Panc1 (cell line): ENCODE results near the gene FAM20A. TPM values are rescaled to one million over a fixed set of nuclear protein-coding genes. Genes with fewer than 3 reads are reported as not detected.

Source experiments
- ATAC-seq: fragments of 200-7000 bp; cut with Tn5 transposase; 2 replicates; pipeline ENCODE4 v1.9.1; 2020; ENCODE audit warnings: mild to moderate bottlenecking, moderate library complexity
- BruUV-seq: library from RNA; stranded (reverse); fragments of 400-500 nt; replicated peaks from 2 replicates; lab custom pipeline; 2021; lab: Mats Ljungman, UMichigan
- CTCF ChIA-PET: fragments of 300-600 bp; sonication (Branson Sonifier 250); formaldehyde crosslinking; loops from one replicate; lab custom pipeline; 2022; ENCODE audit warnings: antibody characterized with exemption; lab: Charles Lee
- POLR2A ChIA-PET: fragments of 300-600 bp; sonication (Branson Sonifier 250); formaldehyde crosslinking; loops from one replicate; lab custom pipeline; 2022; ENCODE audit warnings: antibody characterized with exemption; lab: Charles Lee
- DNase-seq: peaks from one replicate; pipeline ENCODE4 v3.0.0-alpha.2; 2010; ENCODE audit warnings: low read depth, low spot score
- H3K27ac ChIP-seq: 2 replicates; pipeline ENCODE4 v1.5.1; 2011; ENCODE audit warnings: mild to moderate bottlenecking, low read length, inconsistent platforms
- H3K27me3 ChIP-seq: fragments of 200-500 bp; sonication (Bioruptor generic); 2 replicates; pipeline ENCODE4 v1.6.0; 2014; ENCODE audit warnings: low read length, inconsistent platforms; ENCODE audit not compliant: control insufficient read depth, insufficient read depth
- H3K36me3 ChIP-seq: fragments of 200-500 bp; sonication (Bioruptor generic); 2 replicates; pipeline ENCODE4 v1.5.1; 2014; ENCODE audit warnings: inconsistent platforms, mild to moderate bottlenecking, low read length, moderate library complexity; ENCODE audit not compliant: control insufficient read depth, insufficient read depth
- H3K4me1 ChIP-seq: 2 replicates; pipeline ENCODE4 v1.5.1; 2011; ENCODE audit warnings: inconsistent platforms, mild to moderate bottlenecking, low read length, moderate library complexity; ENCODE audit not compliant: control insufficient read depth, insufficient read depth
- H3K4me3 ChIP-seq, 2 experiments: 2 replicates each; pipeline ENCODE4 v1.5.1; 2011 to 2012; ENCODE audit warnings: low read depth in 2 of 2, low read length in 2 of 2, mild to moderate bottlenecking in 2 of 2, inconsistent platforms in 1 of 2, moderate library complexity in 1 of 2
- H3K9me3 ChIP-seq: fragments of 200-500 bp; sonication (Bioruptor generic); 2 replicates; pipeline ENCODE4 v1.5.1; 2014; ENCODE audit warnings: low read depth, mild to moderate bottlenecking, inconsistent platforms, low read length, moderate library complexity; ENCODE audit not compliant: control insufficient read depth, insufficient read depth
- POLR2AphosphoS5 ChIP-seq: IDR thresholded peaks from 2 replicates; pipeline ENCODE4 v1.6.1; 2012; ENCODE audit warnings: mild to moderate bottlenecking, low read depth, low read length, moderate library complexity
- SIN3A ChIP-seq: IDR thresholded peaks from 2 replicates; pipeline ENCODE4 v1.6.1; 2012; ENCODE audit warnings: low read depth, mild to moderate bottlenecking, low read length, moderate library complexity, borderline replicate concordance; ENCODE audit not compliant: insufficient read depth
- TCF7L2 ChIP-seq: IDR thresholded peaks from 2 replicates; pipeline ENCODE4 v1.6.1; 2011; ENCODE audit warnings: mild to moderate bottlenecking, low read depth, low read length, inconsistent platforms
- in situ Hi-C: cut with HindIII; loops from 2 replicates; pipeline ENCODE4 v1.10.0; 2016; ENCODE audit warnings: low sequenced_read_pairs, low pct_unique_long_range_greater_than_20kb
- intact Hi-C: fragments of 100-400 bp; cut with micrococcal nuclease; formaldehyde crosslinking; loops from one replicate; pipeline ENCODE4 v1.10.0; 2022; ENCODE audit not compliant: unreplicated experiment
- total RNA-seq: library from RNA; stranded (reverse); gene quantifications from one replicate; pipeline ENCODE4 v1.2.1, GENCODE V29; 2021; ENCODE audit not compliant: unreplicated experiment
- TF ChIP-seq, protein P1 (sequence below), 2 experiments: IDR thresholded peaks; 2 replicates each; pipeline ENCODE4 v1.6.1; 2011 to 2012; ENCODE audit warnings: low read depth in 2 of 2, control low read depth in 1 of 2, low read length in 1 of 2, mild to moderate bottlenecking in 1 of 2, moderate library complexity in 1 of 2; ENCODE audit not compliant: insufficient read depth in 1 of 2
- TF ChIP-seq, protein P2 (sequence below): fragments of 450-650 bp; IDR thresholded peaks from 2 replicates; pipeline ENCODE4 v1.5.1; 2017; ENCODE audit warnings: mild to moderate bottlenecking

FAM20A gene
- total RNA-seq, 1 experiment from 2014 or later, result 0.44 TPM

DNA sequence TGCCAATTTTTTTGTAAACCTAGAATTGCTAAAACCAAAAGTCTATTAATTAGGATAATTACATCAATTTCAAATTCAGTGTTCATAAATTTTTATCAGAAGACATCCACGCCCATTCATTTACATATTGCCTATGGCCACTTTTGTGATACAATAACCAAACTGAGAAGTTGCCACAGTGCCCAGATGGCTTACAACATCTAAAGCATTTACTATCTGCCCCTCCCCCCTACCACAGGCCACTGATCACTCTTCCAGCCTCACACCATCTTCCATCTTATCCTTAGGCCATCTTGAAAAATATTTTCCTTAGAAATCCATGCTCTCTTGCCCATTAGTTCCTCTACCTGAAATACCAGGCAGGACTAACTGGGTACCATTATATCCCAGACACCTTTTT is 95.2 kb downstream of the FAM20A start:
- in situ Hi-C loops, result no loop called here

DNA sequence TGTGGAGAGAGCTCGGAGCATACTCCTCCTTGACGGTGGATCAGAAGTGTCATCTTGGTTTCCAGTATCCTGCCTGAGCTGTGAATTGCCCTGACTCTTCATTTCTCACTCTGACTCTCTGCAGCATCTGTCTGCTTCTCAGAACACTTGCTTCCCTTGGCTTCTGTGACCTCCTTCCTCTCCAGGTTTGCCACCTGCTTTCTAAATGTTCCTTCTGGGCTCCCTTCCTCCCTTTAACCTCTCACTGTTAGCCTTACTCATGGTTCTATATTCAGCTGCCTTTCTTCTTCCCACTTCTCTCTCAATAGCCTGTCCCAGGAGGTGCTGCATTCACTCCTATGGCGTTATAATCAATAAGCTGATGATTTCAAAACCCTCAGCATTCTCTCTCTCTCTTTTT is 100.1 kb downstream of the FAM20A start:
- Histone ChIP-seq H3K4me1 (no peaks in the 10 kb centered on the region), H3K27ac (no peak overlapping the region), H3K9me3 (no peaks in the 10 kb centered on the region), H3K27me3 (no peaks in the 10 kb centered on the region), H3K36me3 (no peaks in the 10 kb centered on the region), H3K4me3 (no peak overlapping the region)
- intact Hi-C loops, result no loop called here
- in situ Hi-C loops, result no loop called here
- TF ChIP-seq, protein P1, sequence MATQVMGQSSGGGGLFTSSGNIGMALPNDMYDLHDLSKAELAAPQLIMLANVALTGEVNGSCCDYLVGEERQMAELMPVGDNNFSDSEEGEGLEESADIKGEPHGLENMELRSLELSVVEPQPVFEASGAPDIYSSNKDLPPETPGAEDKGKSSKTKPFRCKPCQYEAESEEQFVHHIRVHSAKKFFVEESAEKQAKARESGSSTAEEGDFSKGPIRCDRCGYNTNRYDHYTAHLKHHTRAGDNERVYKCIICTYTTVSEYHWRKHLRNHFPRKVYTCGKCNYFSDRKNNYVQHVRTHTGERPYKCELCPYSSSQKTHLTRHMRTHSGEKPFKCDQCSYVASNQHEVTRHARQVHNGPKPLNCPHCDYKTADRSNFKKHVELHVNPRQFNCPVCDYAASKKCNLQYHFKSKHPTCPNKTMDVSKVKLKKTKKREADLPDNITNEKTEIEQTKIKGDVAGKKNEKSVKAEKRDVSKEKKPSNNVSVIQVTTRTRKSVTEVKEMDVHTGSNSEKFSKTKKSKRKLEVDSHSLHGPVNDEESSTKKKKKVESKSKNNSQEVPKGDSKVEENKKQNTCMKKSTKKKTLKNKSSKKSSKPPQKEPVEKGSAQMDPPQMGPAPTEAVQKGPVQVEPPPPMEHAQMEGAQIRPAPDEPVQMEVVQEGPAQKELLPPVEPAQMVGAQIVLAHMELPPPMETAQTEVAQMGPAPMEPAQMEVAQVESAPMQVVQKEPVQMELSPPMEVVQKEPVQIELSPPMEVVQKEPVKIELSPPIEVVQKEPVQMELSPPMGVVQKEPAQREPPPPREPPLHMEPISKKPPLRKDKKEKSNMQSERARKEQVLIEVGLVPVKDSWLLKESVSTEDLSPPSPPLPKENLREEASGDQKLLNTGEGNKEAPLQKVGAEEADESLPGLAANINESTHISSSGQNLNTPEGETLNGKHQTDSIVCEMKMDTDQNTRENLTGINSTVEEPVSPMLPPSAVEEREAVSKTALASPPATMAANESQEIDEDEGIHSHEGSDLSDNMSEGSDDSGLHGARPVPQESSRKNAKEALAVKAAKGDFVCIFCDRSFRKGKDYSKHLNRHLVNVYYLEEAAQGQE (IDR thresholded peaks at IDR 0.05; ENCODE audit: insufficient read depth in 1 of 2, low read depth in 2 of 2, low read length in 1 of 2), result no peak
- TF ChIP-seq SIN3A (no peak), TCF7L2 (no peak), POLR2AphosphoS5 (no peak)
- TF ChIP-seq, protein P2, sequence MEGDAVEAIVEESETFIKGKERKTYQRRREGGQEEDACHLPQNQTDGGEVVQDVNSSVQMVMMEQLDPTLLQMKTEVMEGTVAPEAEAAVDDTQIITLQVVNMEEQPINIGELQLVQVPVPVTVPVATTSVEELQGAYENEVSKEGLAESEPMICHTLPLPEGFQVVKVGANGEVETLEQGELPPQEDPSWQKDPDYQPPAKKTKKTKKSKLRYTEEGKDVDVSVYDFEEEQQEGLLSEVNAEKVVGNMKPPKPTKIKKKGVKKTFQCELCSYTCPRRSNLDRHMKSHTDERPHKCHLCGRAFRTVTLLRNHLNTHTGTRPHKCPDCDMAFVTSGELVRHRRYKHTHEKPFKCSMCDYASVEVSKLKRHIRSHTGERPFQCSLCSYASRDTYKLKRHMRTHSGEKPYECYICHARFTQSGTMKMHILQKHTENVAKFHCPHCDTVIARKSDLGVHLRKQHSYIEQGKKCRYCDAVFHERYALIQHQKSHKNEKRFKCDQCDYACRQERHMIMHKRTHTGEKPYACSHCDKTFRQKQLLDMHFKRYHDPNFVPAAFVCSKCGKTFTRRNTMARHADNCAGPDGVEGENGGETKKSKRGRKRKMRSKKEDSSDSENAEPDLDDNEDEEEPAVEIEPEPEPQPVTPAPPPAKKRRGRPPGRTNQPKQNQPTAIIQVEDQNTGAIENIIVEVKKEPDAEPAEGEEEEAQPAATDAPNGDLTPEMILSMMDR, result no peak
- ATAC-seq (no peak), DNase-seq (no peak)
- POLR2A ChIA-PET, result no interaction called here
- CTCF ChIA-PET, result no interaction called here
- BruUV-seq, result no TSS peak

More for the DNA sequence above, 95.2 kb downstream of the FAM20A start:
- Histone ChIP-seq H3K27ac (no peak overlapping the region), H3K36me3 (no peaks in the 10 kb centered on the region), H3K27me3 (no peaks in the 10 kb centered on the region), H3K4me1 (no peaks in the 10 kb centered on the region; the same call in 1 of the 2 replicates), H3K4me3 (no peak overlapping the region), H3K9me3 (no peaks in the 10 kb centered on the region)
- BruUV-seq, result no TSS peak
- ChIA-PET CTCF (no interaction called here), POLR2A (no interaction called here)
- TF ChIP-seq, protein P1 (IDR thresholded peaks at IDR 0.05; ENCODE audit: insufficient read depth in 1 of 2, low read depth in 2 of 2, low read length in 1 of 2), result no peak
- TF ChIP-seq SIN3A, result no peak
- no peak for TF ChIP-seq POLR2AphosphoS5
- TF ChIP-seq, protein P2, result no peak
- TF ChIP-seq TCF7L2, result no peak
- ATAC-seq (no peak), DNase-seq (no peak)
- intact Hi-C loops, result no loop called here
